Left renal pelvis (tissue), 4 donors: ENCODE results near the gene OR1A1. TPM values are rescaled to one million over a fixed set of nuclear protein-coding genes. Genes with fewer than 3 reads are reported as not detected.
"Not testable (repeated sequence)": the region's sequence is repeated elsewhere in the genome, so short reads cannot be mapped to it uniquely, and the experiment has no call there.

Experiments
- DNase-seq, 4 donors: peaks; one replicate each; pipeline ENCODE4 v3.0.0-alpha.2; 2013; ENCODE audit warnings: low read depth in 4 of 4, low spot score in 3 of 4
- polyA plus RNA-seq, 4 donors: library from polyadenylated mRNA; unstranded; fragments of 120-200 nt; gene quantifications; one replicate each; pipeline ENCODE4 v1.2.1, GENCODE V29; 2013; ENCODE audit not compliant: insufficient read length in 4 of 4

Gene OR1A1
- under 1 TPM in 3 of 4 donors, not detected in 1; 0.04 to 0.07 (median 0.05) TPM for polyA plus RNA-seq

- DNase-seq: no peak
Observed at GRCh38 chr17:3207367-3207766, at the start of gene OR1A1. Gene OR1A1, plus strand, starts transcription at chr17:3207667. Its CDS starts 7,954 bp downstream, at chr17:3215621.

GRCh38 chr17:3167574-3167973 lies 39.9 kb upstream of the OR1A1 start:
- DNase-seq: no peak

- no peak for DNase-seq
Observed at GRCh38 chr17:3189961-3190360, 17.5 kb upstream of the OR1A1 start.

GRCh38 chr17:3197219-3197618 lies 10.2 kb upstream of the OR1A1 start, which contains the start of gene OR1A2:
Gene OR1A2, plus strand, starts transcription at chr17:3197519. Its CDS starts 0 bp downstream, at chr17:3197519.
- no peak for DNase-seq

- DNase-seq: no peak
Observed at GRCh38 chr17:3208484-3208883, 1.0 kb downstream of the OR1A1 start.

- DNase-seq: no peak
Observed at GRCh38 chr17:3213001-3213400, 5.5 kb downstream of the OR1A1 start.

GRCh38 chr17:3213587-3213986 lies 6.1 kb downstream of the OR1A1 start:
- no peak for DNase-seq

GRCh38 chr17:3219978-3220377 lies 12.5 kb downstream of the OR1A1 start:
- not testable (repeated sequence) for DNase-seq

- DNase-seq: no peak
Observed at GRCh38 chr17:3221850-3222249, 14.4 kb downstream of the OR1A1 start.

GRCh38 chr17:3222505-3222904 lies 15.0 kb downstream of the OR1A1 start:
- no peak for DNase-seq

GRCh38 chr17:3224721-3225352 lies 17.4 kb downstream of the OR1A1 start:
- not testable (repeated sequence) for DNase-seq

GRCh38 chr17:3232300-3232699 lies 24.8 kb downstream of the OR1A1 start:
- DNase-seq: not testable (repeated sequence)

GRCh38 chr17:3238685-3239084 lies 31.2 kb downstream of the OR1A1 start:
- not testable (repeated sequence) for DNase-seq

GRCh38 chr17:3241044-3241443 lies 33.6 kb downstream of the OR1A1 start:
- not testable (repeated sequence) for DNase-seq

- not testable (repeated sequence) for DNase-seq
Observed at GRCh38 chr17:3244841-3245240, 37.4 kb downstream of the OR1A1 start.

- not testable (repeated sequence) for DNase-seq
Observed at GRCh38 chr17:3249013-3249412, 41.5 kb downstream of the OR1A1 start.

- DNase-seq: no peak
Observed at GRCh38 chr17:3256575-3256974, 49.1 kb downstream of the OR1A1 start.

- no peak for DNase-seq
Observed at GRCh38 chr17:3260163-3260562, 52.7 kb downstream of the OR1A1 start.

GRCh38 chr17:3260600-3260999 lies 53.1 kb downstream of the OR1A1 start:
- no peak for DNase-seq
